GM18508 (cell line): ENCODE data around the gene ADGRG1.
A peak's percentile ranks its signal among the peaks of the same experiment; 100 is the strongest.
"Not testable (repeated sequence)": the region's sequence is repeated elsewhere in the genome, so short reads cannot be mapped to it uniquely, and the experiment has no call there.

ENCODE experiments used
- ATAC-seq: cut with Tn5 transposase; IDR thresholded peaks from one replicate; pipeline ENCODE4 v1.9.1; 2021; ENCODE audit warnings: moderate number of reproducible peaks; ENCODE audit not compliant: insufficient read depth, unreplicated experiment

The ADGRG1 gene

GRCh38 chr16:57628008-57628781 is at the start of gene ADGRG1:
Gene ADGRG1, plus strand, starts transcription at chr16:57628630. Its CDS starts 21,658 bp downstream, at chr16:57650288.
- no peak for ATAC-seq

- ATAC-seq, result no peak
These were observed 49.1 kb upstream of the ADGRG1 start for GRCh38 chr16:57579361-57579665.

- no peak for ATAC-seq
These were observed 43.3 kb upstream of the ADGRG1 start for GRCh38 chr16:57585051-57585687.

GRCh38 chr16:57588831-57589230 is 39.6 kb upstream of the ADGRG1 start:
- no peak for ATAC-seq

GRCh38 chr16:57589374-57589773 is 39.1 kb upstream of the ADGRG1 start:
- ATAC-seq, result no peak

GRCh38 chr16:57590654-57591085 is 37.8 kb upstream of the ADGRG1 start:
- ATAC-seq, result no peak

- ATAC-seq, result no peak
These were observed 37.2 kb upstream of the ADGRG1 start for GRCh38 chr16:57591086-57591869.

- no peak for ATAC-seq
These were observed 36.5 kb upstream of the ADGRG1 start for GRCh38 chr16:57591870-57592485.

- peak; percentile 40 for ATAC-seq
These were observed 35.8 kb upstream of the ADGRG1 start for GRCh38 chr16:57592591-57593003.

- ATAC-seq, result no peak
These were observed 35.4 kb upstream of the ADGRG1 start for GRCh38 chr16:57593021-57593420.

- ATAC-seq, result no peak
These were observed 34.4 kb upstream of the ADGRG1 start for GRCh38 chr16:57593990-57594389.

GRCh38 chr16:57594531-57595031 is 33.8 kb upstream of the ADGRG1 start:
- ATAC-seq, result no peak

- ATAC-seq, result not testable (repeated sequence)
These were observed 32.2 kb upstream of the ADGRG1 start for GRCh38 chr16:57596234-57596633.

- no peak for ATAC-seq
These were observed 30.0 kb upstream of the ADGRG1 start for GRCh38 chr16:57598437-57598836.

- no peak for ATAC-seq
These were observed 28.2 kb upstream of the ADGRG1 start for GRCh38 chr16:57600048-57600835.

- ATAC-seq, result no peak
These were observed 27.4 kb upstream of the ADGRG1 start for GRCh38 chr16:57600952-57601580.

- peak; percentile 64 for ATAC-seq
These were observed 26.5 kb upstream of the ADGRG1 start for GRCh38 chr16:57601801-57602478.

- ATAC-seq, result no peak
These were observed 25.1 kb upstream of the ADGRG1 start for GRCh38 chr16:57603115-57604024.
